Activated naive CD8-positive, alpha-beta T cell treated with anti-CD3 and anti-CD28 coated beads, Interleukin-2, amount 50 U/mL, for 24 hours (primary cell): ENCODE measurements around the gene STXBP1.

Experiments
- ATAC-seq: fragments of 150-1000 bp; cut with Tn5 transposase; one replicate; pipeline ENCODE4 v1.10.0; 2021
- DNase-seq: peaks from one replicate; pipeline ENCODE4 v3.0.0; 2021
- H3K27ac Mint-ChIP-seq: one replicate; pipeline ENCODE4 v1.8.0; 2021; ENCODE audit warnings: mild to moderate bottlenecking, mixed read lengths
- H3K27me3 Mint-ChIP-seq: one replicate; pipeline ENCODE4 v1.8.0; 2021; ENCODE audit warnings: mixed read lengths
- H3K36me3 Mint-ChIP-seq: one replicate; pipeline ENCODE4 v1.8.0; 2021; ENCODE audit warnings: low read depth, mixed read lengths
- H3K4me1 Mint-ChIP-seq: one replicate; pipeline ENCODE4 v1.8.0; 2021; ENCODE audit warnings: mixed read lengths
- H3K4me3 Mint-ChIP-seq: one replicate; pipeline ENCODE4 v1.8.0; 2021; ENCODE audit warnings: mild to moderate bottlenecking, moderate library complexity, mixed read lengths
- H3K9me3 Mint-ChIP-seq: one replicate; pipeline ENCODE4 v1.8.0; 2021; ENCODE audit warnings: mixed read lengths

The STXBP1 gene

DNA sequence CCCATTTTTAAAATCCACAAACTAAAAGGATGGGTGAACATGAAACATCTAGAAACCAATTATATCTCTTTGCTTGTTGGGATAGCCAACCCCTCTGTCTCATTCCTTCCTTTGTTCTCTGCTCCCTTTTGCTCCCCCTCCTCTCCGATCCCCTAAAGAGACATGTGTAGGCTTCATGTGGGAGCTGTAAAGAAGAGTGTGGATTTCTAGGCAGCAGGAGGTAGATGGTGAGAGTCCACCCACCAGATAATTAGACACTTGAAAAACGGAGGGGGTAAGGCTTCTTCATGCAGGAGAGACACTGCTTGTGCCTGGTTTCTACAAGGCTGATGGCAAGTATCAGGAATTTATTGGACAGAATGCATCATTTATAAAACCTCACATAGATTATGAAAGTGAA is 67.4 kb downstream of the STXBP1 start:
- DNase-seq (no peak), ATAC-seq (no peak)
- Mint-ChIP-seq H3K27me3 (no peaks in the 10 kb centered on the region), H3K9me3 (no peaks in the 10 kb centered on the region), H3K36me3 (no peaks in the 10 kb centered on the region), H3K4me3 (no peak overlapping the region), H3K27ac (no peak overlapping the region), H3K4me1 (no peaks in the 10 kb centered on the region)

DNA sequence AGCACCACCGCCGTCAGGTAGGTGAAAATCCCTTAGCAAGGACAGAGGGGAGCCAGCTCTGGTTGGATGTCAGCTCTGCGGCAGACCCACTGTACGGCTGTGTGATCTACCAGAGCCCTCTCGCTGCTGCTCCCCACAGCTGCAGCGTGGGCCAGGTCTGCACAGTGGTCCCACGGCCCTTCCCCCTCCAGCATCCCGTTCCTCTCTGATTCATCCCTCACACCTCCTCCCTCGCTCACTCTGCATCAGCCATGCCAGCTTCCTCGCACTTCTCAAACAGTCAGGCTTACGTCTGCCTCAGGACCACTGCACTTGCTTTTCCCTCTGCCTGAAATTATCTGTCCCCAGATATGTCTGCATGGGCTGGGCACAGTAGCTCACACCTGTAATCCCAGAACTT is 68.1 kb downstream of the STXBP1 start:
- Mint-ChIP-seq H3K9me3 (no peaks in the 10 kb centered on the region), H3K27ac (no peak overlapping the region), H3K4me3 (no peak overlapping the region), H3K36me3 (no peaks in the 10 kb centered on the region), H3K27me3 (no peaks in the 10 kb centered on the region), H3K4me1 (no peaks in the 10 kb centered on the region)
- no peak for ATAC-seq
- no peak for DNase-seq

DNA sequence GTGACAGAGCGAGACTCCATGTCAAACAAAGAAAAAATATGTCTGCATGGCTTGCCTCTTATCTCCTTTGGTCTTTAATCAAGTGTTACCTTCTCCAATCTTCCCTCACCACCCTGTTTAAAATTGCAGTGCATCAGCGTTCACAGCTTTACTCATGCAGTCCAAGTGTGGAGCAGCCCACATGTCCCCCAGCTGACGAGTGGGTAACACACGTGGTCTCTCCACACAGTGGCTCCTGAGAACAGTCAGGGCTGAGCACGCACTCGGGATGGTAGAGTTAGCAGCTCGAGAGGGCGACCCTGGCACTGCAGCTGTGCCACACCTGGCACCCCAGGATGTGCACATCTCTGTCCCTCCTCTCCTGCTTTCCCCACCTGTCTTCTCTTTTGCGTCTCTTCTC is 68.8 kb downstream of the STXBP1 start:
- Mint-ChIP-seq H3K4me3 (no peak overlapping the region), H3K4me1 (no peaks in the 10 kb centered on the region), H3K36me3 (peaks cover under 1% of the 10 kb centered on the region), H3K27me3 (no peaks in the 10 kb centered on the region), H3K9me3 (no peaks in the 10 kb centered on the region), H3K27ac (no peak overlapping the region)
- no peak for DNase-seq
- ATAC-seq = no peak

DNA sequence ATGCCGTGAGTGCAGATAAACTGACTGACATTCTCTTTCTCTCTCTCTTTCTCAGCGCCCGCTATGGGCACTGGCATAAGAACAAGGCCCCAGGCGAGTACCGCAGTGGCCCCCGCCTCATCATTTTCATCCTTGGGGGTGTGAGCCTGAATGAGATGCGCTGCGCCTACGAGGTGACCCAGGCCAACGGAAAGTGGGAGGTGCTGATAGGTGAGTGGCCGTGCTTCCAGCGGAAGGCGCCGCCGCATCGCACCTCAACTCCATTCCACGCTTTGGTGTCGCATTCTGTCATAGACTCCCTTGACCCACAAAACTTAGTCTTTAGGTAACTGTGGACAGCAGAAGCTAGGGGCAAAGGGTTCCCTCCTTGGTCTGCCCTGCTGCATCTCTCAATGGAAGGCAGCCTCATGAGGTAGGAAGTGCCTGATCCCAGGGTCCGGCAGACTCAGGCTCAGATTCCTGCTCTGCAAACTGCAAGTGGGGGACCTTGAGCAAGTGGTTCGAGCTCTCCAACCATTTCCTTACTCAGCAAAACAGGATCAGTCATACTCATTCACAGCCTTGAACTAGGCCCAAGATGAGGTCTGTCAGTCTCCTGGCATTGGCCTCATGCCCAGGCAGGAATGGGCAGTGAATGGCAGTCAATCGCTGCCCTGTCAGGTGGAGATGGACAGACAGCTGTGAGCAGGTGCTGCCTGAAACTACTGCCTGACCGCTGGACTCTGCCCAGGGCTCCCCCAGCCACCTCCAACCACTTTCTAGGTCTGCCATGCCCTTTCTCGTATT is 70.5 kb downstream of the STXBP1 start:
- Mint-ChIP-seq H3K4me1 (no peaks in the 10 kb centered on the region), H3K27me3 (no peaks in the 10 kb centered on the region), H3K4me3 (no peak overlapping the region), H3K27ac (no peak overlapping the region), H3K9me3 (no peaks in the 10 kb centered on the region), H3K36me3 (peaks cover 1% of the 10 kb centered on the region)
- DNase-seq (no peak), ATAC-seq (no peak)

DNA sequence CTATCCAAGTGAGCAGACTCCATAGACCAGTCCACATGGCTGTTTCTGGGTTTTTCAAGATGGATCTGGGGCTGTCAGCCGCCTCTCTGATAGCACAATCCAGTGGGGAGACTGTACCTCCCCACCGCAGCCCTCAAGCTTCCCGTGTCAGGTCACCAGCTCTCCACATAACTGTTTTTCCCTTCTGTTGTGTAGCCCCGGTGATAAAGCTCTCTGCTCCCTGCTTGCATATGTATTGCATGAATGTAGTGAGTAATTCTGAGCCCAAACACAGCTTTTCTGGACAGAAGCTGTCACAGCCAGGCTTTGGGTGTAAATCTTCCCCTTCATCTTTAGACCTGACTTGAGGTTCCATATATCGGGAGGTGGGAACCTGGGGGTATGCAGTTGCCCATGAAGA is 71.6 kb downstream of the STXBP1 start:
- Mint-ChIP-seq H3K27ac (no peak overlapping the region), H3K9me3 (no peaks in the 10 kb centered on the region), H3K36me3 (peaks cover 1% of the 10 kb centered on the region), H3K4me1 (no peaks in the 10 kb centered on the region), H3K4me3 (no peak overlapping the region), H3K27me3 (no peaks in the 10 kb centered on the region)
- ATAC-seq (no peak), DNase-seq (no peak)

DNA sequence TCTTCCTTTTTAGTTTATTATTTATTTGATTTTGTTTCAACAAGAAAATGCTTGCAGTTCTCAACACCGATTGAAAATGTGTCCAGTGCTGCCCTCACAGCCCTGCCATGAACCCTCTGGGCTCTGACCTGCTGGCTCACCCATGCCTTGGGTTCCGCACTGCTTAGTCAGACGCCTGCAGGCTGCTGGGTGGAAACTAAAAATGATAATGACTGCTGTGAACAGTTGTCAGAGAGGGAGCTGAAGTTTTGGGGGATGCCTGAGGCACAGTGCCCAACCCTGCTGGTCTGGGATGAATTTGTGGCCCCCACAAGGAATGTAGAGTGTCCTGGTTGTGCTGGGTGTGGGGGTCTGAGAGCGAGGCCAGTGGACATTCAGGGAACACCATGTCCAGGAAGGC is 72.5 kb downstream of the STXBP1 start:
- H3K4me1 Mint-ChIP-seq = no peaks in the 10 kb centered on the region
- no peaks in the 10 kb centered on the region for H3K9me3 Mint-ChIP-seq
- DNase-seq (no peak), ATAC-seq (no peak)
- no peak overlapping the region for H3K4me3 Mint-ChIP-seq
- H3K36me3 Mint-ChIP-seq = peaks cover 1% of the 10 kb centered on the region
- no peak overlapping the region for H3K27ac Mint-ChIP-seq
- H3K27me3 Mint-ChIP-seq = no peaks in the 10 kb centered on the region

DNA sequence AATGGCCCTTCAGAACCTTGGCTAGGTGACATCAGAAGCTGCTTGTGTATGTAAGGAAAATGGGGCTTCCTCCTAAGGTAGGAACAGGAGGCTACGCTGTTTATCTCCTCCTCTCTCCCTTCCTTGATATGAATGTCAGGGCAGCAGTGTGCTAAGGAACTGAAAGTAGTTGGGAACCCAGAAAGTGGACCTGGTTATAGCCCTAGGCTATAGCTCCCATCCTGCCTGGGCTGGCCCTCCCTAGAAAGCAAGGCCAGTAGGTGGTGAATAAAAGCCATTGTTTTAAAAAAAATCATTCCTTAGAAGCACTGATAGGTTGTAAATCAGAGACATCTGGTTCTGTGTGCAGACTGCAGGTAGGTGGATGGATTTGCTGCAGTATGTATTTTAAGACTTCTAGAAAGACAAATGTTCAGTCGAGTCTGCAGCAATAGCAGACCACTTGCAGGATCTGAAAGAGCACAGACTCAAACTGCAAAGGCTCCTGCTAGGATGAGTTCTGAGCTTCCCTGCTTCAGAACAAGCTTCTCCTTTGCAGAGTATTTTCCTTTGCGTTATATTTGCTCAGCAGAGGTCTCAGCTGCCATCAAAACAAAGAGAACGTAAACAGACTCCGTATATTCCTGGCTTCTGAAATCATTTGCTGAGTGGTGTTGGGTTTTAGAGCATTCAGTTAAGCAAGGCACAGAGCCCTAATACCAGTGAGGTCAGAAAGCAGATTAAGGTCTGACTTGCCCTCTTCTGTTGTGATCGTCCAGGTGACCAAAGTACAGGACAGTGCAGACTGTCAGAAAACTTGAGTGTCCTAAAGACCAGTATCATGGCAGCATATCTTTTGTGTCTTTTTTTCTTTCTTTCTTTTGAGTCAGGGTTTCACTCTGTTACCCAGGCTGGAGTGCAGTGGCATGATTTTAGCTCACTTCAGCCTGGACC is 74.7 kb downstream of the STXBP1 start:
- no peaks in the 10 kb centered on the region for H3K27me3 Mint-ChIP-seq
- no peak overlapping the region for H3K4me3 Mint-ChIP-seq
- ATAC-seq (no peak), DNase-seq (no peak)
- peaks cover 1% of the 10 kb centered on the region for H3K36me3 Mint-ChIP-seq
- H3K4me1 Mint-ChIP-seq = no peaks in the 10 kb centered on the region
- no peaks in the 10 kb centered on the region for H3K9me3 Mint-ChIP-seq
- H3K27ac Mint-ChIP-seq = no peak overlapping the region

DNA sequence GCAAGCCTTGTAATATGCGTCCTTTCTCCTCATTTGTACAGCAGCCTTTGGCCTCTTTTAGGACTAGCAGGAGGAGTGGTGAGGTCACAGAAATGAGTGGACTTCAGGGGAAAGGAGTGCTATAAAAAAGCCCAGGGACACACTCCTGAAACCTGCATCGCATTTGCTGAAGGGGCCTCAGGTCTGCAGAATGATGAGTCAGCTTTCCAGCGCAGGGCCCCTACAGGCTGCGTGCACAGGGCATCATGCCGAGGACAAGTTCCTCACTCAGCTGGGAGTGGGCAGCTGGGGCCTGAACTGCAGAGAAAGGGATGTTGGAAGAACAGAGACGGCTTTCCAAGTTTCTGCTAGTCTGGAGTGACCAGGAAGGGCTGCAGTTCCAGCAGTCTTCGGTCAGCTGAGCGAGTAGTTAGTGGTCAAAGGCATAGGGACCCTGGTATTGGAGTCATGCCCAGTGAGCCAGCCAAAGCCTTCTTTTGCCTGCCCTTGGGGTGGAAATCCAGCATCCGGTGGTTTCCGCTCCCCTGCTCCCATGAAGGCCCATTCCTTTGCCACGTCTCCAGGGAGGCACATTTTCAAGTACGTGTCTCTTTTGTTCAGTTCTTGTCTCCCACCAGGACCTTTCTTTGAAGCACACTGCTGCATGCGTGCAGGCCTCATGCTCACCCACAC is 77.4 kb downstream of the STXBP1 start:
- Mint-ChIP-seq H3K4me3 (no peak overlapping the region), H3K4me1 (no peaks in the 10 kb centered on the region), H3K27ac (no peak overlapping the region), H3K27me3 (no peaks in the 10 kb centered on the region), H3K36me3 (peaks cover 1% of the 10 kb centered on the region), H3K9me3 (no peaks in the 10 kb centered on the region)
- DNase-seq (no peak), ATAC-seq (no peak)

DNA sequence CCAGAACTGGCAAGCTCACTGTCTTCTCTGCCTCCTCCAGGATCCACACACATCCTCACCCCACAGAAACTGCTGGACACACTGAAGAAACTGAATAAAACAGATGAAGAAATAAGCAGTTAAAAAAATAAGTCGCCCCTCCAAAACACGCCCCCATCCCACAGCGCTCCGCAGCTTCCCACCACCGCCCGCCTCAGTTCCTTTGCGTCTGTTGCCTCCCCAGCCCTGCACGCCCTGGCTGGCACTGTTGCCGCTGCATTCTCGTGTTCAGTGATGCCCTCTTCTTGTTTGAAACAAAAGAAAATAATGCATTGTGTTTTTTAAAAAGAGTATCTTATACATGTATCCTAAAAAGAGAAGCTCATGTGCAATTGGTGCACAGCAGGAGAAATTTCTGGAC is 78.7 kb downstream of the STXBP1 start:
- peaks cover 1% of the 10 kb centered on the region for H3K36me3 Mint-ChIP-seq
- H3K9me3 Mint-ChIP-seq = no peaks in the 10 kb centered on the region
- ATAC-seq = no peak
- H3K27me3 Mint-ChIP-seq = no peaks in the 10 kb centered on the region
- DNase-seq = no peak
- H3K27ac Mint-ChIP-seq = no peak overlapping the region
- no peak overlapping the region for H3K4me3 Mint-ChIP-seq
- no peaks in the 10 kb centered on the region for H3K4me1 Mint-ChIP-seq

DNA sequence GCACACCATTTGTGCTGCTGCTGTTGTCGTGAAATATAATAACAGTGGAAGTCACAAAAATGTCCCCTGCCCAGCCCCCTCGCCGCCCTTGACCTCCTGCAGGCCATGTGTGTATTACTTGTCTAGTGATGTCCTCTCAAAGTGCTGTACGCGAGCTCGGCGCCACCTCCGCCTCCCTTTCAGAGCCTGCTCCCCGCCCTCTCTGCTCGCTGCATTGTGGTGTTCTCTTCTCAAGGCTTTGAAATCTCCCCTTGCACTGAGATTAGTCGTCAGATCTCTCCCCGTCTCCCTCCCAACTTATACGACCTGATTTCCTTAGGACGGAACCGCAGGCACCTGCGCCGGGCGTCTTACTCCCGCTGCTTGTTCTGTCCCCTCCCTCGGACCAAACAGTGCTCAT is 80.0 kb downstream of the STXBP1 start:
- H3K9me3 Mint-ChIP-seq = no peaks in the 10 kb centered on the region
- no peak overlapping the region for H3K4me3 Mint-ChIP-seq
- no peaks in the 10 kb centered on the region for H3K27me3 Mint-ChIP-seq
- ATAC-seq = no peak
- no peak for DNase-seq
- no peaks in the 10 kb centered on the region for H3K36me3 Mint-ChIP-seq
- H3K4me1 Mint-ChIP-seq = no peaks in the 10 kb centered on the region
- H3K27ac Mint-ChIP-seq = no peak overlapping the region

DNA sequence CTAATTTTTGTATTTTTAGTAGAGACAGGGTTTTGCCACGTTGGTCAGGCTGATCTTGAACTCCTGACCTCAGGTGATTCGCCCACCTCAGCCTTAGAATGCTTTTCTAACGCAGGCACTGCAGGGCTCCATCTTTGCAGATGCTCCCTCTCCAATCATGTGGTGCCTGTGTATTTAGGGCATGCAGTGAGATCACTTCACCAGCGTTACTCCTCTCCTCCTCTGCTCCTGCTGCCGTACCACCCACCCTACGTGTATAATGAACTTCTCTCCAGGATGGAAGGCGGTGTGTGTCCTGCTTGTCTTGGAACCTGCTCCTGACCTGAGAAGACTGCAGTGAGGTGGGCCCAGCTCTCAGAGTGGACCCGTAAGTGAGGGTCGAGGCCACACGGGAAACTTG is 81.1 kb downstream of the STXBP1 start:
- H3K36me3 Mint-ChIP-seq = no peaks in the 10 kb centered on the region
- no peak for ATAC-seq
- no peak overlapping the region for H3K4me3 Mint-ChIP-seq
- DNase-seq = no peak
- no peak overlapping the region for H3K27ac Mint-ChIP-seq
- H3K27me3 Mint-ChIP-seq = no peaks in the 10 kb centered on the region
- H3K9me3 Mint-ChIP-seq = no peaks in the 10 kb centered on the region
- peaks cover under 1% of the 10 kb centered on the region for H3K4me1 Mint-ChIP-seq

DNA sequence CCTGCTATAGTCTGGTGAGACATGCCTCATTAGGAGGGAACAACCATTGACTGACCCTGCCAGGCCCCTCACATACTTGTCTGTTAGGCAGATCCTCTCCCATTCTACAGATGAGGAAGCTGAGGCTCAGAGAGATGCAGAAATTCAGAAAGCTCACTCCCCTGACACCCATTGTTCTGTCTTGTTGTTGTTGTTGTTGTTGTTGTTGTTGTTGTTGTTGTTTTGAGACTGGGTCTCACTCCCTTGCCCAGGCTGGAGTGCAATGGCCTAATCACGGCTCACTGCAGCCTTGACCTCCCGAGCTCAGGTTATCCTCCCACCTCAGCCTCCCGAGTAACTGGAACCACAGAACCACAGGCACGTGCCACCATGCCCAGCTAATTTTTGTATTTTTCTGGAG is 81.6 kb downstream of the STXBP1 start:
- Mint-ChIP-seq H3K27ac (no peak overlapping the region), H3K4me1 (peaks cover 2% of the 10 kb centered on the region), H3K9me3 (no peaks in the 10 kb centered on the region), H3K4me3 (no peak overlapping the region), H3K27me3 (no peaks in the 10 kb centered on the region), H3K36me3 (no peaks in the 10 kb centered on the region)
- DNase-seq (no peak), ATAC-seq (no peak)

DNA sequence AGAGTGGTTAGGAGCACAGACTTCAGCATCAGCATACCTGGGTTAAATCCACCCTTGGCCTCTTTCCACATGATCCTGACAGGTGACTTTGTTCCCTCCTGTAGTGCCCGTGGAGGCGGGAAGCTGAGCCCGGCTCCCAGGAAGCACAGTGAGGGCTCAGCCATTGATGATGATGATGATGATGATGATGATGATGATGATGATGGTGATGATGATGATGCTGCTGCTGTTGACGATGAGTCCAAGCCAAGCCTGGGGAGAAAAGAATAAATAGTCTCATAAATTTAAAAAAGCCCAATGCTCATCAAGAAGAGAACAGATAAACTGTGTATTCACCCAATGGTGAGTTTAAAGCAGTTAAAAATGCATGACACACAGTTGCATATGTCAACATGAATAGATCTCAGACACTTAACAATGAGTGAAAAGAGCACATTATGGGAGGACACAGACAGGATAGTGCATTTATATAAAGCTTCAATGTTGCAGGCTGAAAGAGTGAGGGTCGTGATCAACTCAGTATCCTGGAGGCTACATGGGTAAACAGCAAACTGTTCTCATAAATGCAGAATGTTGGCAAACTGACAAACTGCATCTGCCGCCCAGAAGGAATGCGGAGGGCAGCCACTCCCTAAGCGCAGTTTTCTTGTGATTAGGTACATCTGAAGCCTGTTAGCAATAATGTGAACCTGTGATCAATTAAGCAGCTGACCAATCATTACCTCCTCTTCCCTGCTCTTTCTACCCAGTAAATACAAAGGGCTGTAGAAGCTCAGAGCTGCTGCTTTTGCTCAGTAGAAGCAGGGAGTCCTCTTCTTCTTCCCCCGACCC is 83.0 kb downstream of the STXBP1 start:
- Mint-ChIP-seq H3K4me1 (peaks cover 14% of the 10 kb centered on the region), H3K9me3 (no peaks in the 10 kb centered on the region), H3K36me3 (no peaks in the 10 kb centered on the region), H3K27ac (no peak overlapping the region), H3K4me3 (no peak overlapping the region), H3K27me3 (no peaks in the 10 kb centered on the region)
- ATAC-seq (no peak), DNase-seq (no peak)

DNA sequence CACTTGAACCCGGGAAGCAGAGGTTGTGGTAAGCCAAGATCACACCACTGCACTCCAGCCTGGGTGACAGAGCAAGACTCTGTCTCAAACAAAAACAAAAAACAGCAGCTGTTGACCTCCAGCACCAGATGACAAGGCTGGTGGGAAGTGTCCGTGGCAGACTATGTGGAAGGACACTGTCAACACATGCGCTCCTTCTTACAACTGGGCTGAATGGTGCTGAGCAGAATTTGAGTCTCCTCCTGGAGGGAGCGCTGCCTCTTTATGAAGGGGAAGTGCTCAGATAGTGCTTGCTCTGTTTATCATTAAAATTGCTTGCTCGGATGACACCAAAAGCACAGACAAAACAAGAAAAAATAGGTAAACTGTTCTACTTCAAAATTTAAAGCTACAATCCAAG is 85.5 kb downstream of the STXBP1 start:
- H3K27me3 Mint-ChIP-seq = no peaks in the 10 kb centered on the region
- no peaks in the 10 kb centered on the region for H3K36me3 Mint-ChIP-seq
- ATAC-seq (no peak), DNase-seq (no peak)
- H3K27ac Mint-ChIP-seq = no peak overlapping the region
- H3K4me3 Mint-ChIP-seq = no peak overlapping the region
- no peaks in the 10 kb centered on the region for H3K9me3 Mint-ChIP-seq
- H3K4me1 Mint-ChIP-seq = peaks cover 16% of the 10 kb centered on the region
